GM21381 (cell line): Measurements from ENCODE around the gene SHISA3.

ENCODE experiments used
- ATAC-seq: cut with Tn5 transposase; IDR thresholded peaks from one replicate; pipeline ENCODE4 v1.9.1; 2021; ENCODE audit warnings: mild to moderate bottlenecking, moderate library complexity; ENCODE audit not compliant: unreplicated experiment

Gene SHISA3

DNA sequence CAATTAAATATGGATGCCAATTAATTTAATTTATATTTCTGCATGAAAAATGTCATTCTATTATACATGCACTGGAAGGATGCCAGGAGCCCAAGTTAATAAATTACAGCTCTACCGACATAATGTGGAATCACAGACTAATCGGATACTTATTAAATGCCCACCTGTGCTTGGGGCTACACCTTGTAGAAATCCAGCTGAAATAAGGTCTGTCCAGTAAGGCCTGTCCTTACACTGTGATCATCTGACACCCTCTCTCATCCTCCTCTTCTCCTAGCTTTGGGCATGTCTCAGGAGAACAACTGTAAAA lies 6.0 kb upstream of the SHISA3 start:
- ATAC-seq = no peak

DNA sequence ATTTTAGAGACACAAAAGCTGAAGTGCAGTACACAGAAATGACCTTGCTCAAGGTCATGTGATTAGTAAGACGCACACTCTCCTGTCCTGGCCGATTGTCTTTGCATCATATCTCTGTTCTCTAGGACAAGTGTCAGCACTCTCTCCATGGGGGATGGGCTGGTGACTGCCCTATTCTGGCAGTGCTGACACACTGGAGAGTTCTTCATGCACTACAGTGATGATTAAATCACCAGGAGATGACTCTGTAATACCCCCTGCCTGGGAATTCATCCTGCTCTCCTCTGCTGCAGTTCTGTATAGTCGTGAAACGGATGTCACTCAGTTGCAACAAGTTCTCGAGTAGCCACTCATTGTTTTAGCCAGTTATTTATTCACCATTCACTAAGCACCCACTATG lies 5.3 kb upstream of the SHISA3 start:
- ATAC-seq = no peak

DNA sequence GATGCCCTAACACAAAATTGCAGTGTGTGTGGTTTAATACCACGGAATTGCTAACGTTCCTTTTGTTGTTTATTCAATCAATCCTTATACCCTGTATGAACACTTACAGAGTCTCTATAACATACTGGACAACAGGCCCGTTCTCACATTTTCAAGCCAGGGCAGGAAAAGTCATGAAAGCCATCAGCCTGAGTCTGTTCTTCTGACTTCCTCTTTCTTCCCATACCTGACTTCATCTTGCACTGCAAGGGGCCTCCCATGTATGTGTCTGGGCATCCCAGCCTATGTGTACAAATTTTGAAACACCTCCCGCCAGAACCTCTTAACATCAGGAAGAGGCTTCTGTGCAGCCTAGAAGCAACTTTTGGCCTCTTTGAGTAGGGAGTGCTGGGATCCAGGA lies 4.9 kb upstream of the SHISA3 start:
- ATAC-seq = no peak

DNA sequence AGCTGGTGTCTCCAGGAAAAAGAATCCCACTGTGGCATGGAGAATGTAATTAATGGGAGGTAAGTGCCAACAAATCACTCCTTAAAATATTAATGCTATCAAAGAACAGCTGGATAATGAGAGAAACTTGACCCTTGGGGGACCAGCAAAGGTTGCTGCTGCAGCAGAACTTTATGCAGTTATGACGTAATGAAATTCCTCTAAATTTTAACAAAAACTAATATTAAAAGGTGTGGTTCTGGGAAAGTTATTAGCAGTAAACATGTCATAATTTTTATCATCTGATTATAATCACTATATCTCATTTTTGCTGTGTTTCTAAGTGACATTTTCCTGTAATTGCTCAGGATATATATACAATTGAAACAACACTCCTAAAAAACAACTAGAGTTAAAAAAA lies 1.7 kb upstream of the SHISA3 start:
- no peak for ATAC-seq

DNA sequence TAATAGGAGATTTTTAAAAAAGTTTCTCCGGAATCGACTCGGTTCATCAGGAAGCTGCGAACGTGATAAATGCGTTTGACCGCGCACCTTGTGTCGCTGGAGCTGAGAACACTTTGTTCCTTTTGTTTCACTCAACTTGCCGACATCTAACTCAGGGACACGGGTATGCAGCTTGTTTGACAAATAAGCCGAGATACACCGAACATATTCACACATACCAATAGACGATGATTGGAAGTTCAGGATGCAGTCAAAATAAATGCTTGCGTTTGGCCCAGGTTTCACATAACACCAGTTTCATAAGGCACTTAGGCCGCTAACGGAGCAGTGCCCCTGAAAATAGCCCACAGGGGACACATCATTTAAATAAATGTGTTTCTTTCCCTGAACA lies 932 bp upstream of the SHISA3 start:
- ATAC-seq = no peak

DNA sequence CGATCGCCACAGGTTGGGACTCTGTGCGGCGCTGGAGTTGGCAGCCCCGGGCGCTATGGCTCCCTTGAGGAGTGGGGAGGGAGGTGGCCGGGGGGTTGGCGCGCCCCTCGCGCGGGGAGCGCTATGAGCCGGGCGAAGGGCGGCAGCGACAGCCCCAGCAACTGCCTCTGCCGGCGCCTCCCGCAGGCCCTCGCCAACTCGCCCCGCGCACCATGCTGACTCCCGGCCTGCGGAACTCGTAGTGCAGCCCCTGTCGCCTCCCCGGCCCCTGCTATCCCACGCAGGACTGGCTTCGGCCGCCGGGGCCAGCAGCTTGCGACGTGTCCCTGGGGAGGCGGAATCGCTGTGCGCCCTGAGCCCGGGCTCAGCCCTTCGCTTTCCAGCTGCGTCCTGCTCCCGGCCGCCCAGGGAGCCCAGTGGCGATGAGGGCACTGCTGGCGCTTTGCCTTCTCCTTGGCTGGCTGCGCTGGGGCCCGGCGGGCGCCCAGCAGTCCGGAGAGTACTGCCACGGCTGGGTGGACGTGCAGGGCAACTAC lies 415 bp downstream of the SHISA3 start:
- ATAC-seq = peak; percentile 36

DNA sequence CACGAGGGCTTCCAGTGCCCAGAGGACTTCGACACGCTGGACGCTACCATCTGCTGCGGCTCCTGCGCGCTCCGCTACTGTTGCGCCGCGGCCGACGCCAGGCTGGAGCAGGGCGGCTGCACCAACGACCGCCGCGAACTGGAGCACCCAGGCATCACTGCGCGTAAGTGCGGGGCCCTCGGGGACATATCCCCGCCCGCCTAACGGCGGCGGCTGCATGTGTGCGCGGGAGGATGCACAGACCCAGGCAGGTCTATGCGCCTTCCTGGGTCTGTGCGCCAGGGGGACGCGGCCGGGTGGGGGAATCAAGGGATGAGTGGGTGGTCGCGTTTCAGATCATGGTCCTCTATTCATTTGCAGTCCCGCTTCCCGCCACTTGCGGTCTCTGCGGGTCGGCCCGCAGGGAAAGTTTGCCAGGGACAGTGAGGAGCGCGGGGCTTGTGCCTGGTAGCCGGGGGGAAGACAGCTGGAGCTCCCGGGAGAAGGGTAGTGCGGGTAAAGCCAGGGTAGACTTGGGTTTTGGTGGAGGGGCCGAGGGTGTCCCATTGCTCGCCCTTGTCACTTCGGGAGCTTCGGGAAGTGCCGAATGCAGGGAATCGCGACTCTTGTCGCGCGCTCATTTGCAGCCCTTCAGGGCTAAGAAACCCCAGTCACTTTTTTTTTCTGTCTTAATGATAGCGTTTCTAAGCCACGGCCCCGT lies 1.0 kb downstream of the SHISA3 start:
- peak; percentile 30 for ATAC-seq

DNA sequence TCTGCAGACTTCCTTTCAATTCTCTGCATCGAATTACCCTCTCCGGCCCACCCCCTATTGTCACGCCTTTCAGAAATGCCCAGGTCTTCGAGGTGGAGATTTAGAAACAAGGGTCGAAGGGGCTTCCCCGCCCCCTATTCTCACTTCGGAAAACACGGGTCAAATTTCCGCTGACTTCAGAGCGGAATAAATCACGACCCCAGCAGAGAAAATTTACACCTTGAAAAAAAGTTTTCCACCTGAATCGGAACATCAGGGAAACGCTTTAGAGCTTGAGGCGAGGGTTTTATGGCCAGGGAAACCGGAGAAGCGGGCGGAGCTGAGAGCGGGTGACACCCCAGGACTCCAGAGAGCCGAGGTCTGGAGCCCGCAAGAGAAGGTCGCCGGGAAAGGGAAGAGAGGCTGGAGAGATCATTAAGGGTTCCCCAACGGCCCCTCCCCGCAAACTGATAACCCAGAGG lies 1.6 kb downstream of the SHISA3 start:
- no peak for ATAC-seq

DNA sequence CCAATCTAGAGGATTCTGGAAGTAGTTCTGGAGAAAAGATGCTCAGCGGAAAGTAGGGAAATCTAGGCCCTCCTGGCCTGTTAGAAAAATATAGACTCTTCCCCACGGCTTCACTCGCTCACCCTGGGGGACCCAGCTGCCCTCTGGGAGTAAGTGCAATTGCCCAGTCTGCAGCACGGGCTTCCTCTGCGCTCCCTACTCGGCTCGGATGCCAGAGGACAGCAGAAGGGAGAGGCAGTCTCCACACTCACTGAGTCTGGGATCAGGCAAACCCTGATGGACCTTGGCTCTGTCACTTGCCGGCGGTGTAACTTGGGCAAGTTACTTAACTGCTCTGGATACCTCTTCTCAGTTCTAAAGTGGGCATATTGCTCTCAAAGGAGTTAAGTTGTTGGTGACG lies 2.1 kb downstream of the SHISA3 start:
- no peak for ATAC-seq

DNA sequence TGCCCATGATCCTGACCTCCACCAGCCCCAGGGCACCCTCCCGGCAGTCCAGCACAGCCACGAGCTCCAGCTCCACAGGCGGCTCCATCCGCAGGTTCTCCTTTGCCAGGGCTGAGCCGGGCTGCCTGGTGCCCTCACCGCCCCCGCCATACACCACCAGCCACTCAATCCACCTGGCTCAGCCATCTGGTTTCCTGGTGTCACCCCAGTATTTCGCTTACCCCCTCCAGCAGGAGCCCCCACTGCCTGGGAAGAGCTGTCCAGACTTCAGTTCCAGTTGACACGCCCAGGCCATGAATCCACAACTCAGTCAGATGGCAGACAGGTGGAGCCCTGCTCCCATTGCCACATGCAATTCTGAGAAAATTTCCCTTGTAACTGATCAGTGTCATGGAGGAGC lies 3.9 kb downstream of the SHISA3 start:
- no peak for ATAC-seq

DNA sequence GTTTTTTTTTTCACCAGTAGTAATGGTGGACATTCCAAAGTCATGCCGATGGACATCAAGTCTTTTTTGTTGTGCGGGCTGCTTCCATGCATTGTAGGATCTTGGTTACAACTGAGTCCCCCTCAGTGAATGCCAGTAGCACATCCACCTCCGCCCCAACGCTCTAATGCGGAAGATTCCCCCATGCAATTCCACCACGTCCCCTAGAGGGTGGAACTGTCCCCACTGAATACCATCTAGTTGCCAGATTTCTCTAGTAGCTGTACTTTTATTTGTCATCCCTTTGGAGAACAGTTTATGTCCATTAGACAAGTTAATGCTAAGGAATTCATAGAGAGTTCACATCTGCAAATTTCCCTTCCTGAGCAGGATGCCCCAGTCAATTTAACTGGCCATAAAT lies 6.7 kb downstream of the SHISA3 start:
- ATAC-seq = no peak

DNA sequence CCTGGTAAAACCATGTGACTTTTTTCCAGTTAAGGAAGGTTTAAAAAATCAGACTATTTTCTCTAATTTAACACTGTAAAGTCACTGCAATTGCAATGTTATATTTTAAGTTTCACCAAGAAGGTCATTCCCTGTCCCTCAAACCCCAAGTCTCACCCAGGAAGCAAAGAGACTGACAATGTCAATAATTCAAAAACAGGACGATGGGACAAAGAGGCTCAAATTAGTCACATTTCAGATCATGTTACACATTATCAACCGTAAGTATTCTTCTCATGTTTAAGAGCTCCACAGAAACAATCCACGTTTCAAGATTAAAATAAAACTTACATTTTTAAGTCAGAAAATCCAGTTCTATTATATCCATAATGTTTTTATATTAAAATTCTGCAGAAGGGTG lies 13.2 kb downstream of the SHISA3 start:
- no peak for ATAC-seq

DNA sequence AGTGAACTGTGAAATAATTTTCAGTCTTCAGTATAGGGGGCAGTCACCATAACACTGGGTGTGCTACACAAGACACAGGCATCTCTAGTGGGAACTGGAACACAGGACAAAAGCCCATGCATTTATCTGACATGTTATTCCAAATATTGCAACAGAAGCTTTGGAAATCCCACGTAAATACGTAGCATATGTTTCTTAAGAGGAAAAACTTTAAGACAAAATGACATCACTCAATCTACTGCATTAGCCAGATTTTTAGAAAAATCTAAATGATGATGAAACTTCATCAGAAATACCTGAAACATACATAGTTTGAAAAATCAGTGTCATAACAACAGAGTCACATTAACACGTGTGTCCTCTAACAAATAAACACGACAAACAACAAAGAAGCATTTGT lies 14.5 kb downstream of the SHISA3 start:
- no peak for ATAC-seq

DNA sequence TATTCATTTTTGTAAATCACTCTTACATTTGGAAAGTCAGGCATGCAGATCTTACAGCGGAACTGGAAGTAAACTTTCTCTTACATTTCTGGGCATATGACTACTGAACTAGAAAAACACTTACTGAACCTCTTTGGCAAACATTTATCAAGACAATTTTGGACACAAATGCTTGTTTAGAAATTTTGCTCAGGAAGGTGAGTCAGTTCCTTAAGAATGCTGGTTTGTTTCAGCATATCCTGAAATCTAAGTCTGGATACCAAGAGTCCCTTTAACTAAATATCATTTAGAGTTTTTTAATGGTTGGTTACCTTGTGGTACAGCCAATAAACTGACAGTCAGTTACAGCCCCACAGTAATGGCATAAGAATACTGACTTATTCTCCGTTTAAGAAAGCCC lies 15.0 kb downstream of the SHISA3 start:
- ATAC-seq = no peak

DNA sequence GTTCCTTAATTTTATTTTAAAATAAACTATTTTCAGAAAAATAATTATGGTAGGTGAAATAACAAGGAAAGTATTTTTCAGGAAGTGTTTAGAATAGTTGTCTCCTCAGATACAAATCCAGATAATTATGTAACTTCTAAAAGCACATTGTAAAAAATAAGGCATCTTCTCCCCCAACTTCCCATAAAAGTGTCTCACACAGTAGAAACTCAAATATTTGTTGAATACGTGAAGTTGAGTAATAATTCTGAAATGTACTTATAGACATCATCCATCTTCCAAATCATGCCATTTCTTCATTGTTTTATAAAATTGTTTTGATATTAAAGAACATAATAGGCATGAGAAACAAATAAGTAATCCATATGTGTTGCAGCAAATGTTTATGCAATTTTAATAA lies 18.0 kb downstream of the SHISA3 start:
- no peak for ATAC-seq

DNA sequence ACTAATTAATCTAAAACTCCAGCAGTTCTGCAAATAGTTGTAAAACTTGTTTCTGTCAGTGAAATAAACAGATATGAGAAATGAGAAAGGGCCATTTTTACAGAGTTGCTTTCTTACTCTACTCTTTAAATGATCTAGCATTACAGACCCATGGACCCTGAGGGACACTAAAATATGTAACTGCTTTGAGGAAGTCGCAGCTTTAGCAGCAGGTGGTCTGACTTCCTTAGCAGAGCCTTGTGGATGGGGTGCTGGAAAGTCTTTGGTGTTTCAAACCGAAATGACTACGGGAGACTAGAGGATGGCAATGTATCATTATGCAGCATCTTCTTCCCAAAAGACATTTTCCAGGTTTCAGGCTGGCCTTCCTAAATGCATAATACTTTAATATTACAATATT lies 18.7 kb downstream of the SHISA3 start:
- ATAC-seq = no peak

DNA sequence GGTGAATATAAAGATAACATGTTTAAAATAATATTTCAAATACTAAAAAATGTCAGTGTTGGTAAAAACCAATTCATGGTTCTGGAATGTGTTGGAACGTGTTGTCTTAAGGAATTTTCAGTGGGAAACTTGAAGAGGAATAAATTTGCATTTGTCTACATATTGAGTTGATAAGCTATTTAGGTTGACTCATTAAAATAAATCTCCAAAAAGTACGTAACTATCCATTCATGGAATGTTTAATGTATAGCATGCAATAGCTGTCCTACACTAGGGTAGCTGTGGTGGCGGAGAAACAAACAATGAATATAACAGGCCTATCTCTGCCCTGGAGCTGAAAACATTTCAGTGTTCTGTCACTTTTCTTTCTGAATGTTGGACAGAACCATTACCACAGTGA lies 20.3 kb downstream of the SHISA3 start:
- ATAC-seq = no peak

DNA sequence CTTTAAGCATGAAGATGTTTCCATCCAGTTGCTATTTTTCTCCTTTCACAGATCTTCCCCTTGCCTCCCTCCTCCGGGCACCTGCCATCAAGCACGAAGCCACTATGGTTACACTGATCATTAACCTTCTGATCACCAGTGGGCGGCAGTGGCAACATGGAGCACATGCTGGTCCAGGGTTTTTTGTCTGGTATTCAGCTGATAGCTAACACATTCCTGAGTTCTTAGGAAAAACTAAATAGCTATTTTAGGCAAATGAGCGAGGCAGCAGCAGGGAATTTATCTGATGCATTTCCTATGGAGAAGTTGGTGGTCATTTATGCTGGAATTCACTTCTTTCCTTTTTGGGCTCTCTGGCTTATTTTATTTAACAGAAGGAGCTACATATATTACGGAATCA lies 22.9 kb downstream of the SHISA3 start:
- ATAC-seq = no peak

DNA sequence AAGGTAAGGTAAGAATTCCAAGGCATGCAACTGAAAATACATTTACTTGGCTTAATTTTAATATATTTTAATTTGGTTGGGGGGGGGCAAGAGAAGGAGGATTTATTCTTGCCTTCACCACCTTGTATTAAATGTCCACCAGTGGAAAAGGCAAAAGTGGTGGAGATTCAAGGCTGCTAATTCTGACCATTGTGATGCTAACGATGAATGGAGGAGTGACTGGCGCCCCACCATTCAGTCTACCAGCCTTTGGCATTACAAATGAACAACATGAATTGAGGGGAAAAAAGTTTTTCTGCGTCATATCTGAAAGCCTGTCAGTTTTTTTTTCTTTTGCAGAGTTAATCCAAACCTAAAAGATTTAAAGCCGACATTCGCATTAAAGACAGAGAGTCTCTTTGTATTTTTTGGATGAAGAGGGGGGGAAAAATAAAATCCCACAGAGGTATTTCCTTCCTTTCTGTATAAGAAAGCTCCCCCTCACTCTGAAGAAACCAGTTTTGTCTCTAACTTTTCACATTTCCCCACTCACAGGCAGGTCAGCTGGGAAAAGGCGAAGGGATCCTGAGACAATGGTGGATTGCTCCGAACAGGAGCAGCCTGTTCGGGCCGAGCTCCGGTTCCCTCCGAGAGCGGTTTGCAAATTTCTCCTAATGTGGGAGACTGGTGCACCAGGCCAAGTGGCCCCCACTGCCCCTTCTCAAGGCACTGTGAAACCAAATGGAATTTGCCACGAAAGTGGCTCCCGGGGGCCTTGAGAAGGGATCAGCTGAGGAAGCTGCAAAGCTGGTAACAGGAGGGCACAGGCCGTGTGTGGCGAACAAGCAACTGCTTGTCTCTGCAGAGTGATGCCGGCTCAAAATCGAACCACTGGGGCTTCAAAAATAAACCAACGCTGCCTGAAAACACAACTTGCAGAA lies 28.1 kb downstream of the SHISA3 start:
- ATAC-seq = no peak

DNA sequence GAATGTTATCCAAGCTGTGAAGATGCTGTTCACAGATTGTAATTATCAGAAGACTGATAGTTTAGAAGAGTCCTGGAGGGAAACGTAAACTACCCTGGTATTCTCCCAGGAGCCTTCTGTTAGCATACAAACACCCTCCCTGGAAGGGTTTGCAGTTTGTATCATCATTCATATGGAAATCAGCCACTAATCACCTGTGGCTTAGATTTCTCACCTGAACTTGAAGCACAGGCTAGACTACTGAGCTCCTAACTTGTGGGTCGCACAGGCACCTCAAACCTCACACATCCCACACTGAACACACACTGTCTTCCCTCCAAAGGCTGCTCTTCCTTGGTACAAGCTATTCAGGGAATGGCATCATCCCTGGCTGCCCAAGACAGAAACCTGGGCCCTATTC lies 30.7 kb downstream of the SHISA3 start:
- ATAC-seq = no peak

DNA sequence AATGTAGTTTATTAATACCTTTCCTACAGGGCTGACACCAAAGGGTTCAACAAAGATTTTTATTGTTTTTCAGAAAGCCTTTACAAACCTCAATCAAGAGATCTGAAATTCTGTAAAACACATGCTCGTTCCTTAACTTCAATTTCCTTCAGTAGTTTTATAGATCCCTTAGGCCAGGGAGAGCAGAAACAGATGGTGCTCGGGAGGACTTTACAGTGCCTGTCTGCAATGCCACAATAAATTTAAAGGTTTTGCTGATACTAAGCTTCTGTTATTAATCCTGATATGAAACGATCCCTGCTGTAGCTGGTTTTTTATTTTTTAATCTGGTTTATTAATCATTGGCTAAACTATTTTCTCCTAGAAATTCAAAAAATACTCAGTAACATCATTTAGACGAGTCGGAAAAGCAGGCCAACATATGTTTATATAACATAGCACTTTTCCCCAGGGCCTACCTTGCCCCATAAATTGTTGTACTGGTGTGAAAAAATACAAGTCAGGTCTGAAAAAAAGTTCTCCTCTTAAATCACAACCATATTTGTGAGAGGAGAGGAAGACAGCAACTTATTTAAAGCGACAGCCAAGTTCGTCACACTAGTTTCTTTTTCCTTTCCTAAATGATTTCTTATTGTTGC lies 39.8 kb downstream of the SHISA3 start:
- ATAC-seq = no peak

DNA sequence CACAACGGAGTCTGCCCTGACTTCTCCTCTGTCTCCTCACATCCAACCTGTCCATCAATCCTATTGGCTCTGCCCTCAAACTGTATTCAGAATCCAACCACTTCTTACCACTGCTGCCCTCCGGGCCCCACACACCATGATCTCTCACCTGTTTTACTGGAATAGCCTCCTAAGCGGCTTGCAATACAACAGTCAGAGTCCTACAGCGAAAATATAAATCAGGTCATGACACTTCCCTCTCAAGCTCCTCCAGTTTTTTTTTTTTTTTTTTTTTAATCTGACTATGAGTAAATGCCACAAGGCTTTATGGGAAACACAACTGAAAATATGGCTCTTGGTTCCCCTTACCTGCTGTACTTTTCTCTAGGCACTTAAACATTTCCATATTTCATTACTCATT lies 42.8 kb downstream of the SHISA3 start:
- ATAC-seq = no peak
